DMS153 (cell line): ENCODE measurements around the gene TMPRSS2.
A peak's percentile ranks its signal among the peaks of the same experiment; 100 is the strongest.
"Not testable (repeated sequence)": the region's sequence is repeated elsewhere in the genome, so short reads cannot be mapped to it uniquely, and the experiment has no call there.

Experiments
- DNase-seq: peaks from one replicate; lab custom pipeline; 2025; lab: John Stamatoyannopoulos, UW

The TMPRSS2 gene

DNA sequence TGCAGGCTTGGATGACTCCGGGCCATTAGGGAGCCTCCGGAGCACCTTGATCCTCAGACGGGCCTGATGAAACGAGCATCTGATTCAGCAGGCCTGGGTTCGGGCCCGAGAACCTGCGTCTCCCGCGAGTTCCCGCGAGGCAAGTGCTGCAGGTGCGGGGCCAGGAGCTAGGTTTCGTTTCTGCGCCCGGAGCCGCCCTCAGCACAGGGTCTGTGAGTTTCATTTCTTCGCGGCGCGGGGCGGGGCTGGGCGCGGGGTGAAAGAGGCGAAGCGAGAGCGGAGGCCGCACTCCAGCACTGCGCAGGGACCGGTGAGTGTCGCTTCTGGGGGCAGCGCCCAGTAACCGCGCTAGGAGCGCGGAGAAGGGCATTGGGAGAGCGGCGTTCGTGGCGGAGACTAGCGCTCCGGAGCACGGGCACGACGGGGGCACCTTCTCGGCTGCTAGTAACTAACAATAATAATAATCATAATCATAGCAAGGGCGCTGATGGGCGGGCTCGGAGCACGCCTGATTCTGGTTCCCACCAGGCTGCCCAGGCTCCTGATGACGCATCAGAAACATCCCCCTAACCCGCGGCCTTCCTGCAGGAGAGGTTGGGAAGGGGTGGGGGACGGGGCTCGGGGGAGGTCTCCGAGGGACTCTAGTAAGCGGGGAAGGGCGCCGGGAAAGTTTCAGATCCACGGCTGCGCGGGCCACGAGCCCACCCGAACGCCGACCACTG is 81.8 kb downstream of the TMPRSS2 start, which contains the start of gene MX1:
Gene MX1 (plus strand): TSS at position 286 of the 722 bp plus-strand sequence. CDS start 5,832 bp downstream, outside the sequence.
- peak; percentile 36 for DNase-seq

- DNase-seq = no peak
Measured at GRCh38 chr21:41425588-41425953, 82.4 kb downstream of the TMPRSS2 start.

- DNase-seq = not testable (repeated sequence)
Measured at GRCh38 chr21:41423305-41423636, 84.7 kb downstream of the TMPRSS2 start.

GRCh38 chr21:41422546-41423304 is 85.2 kb downstream of the TMPRSS2 start:
- DNase-seq = no peak

GRCh38 chr21:41420998-41421397 is 87.0 kb downstream of the TMPRSS2 start:
- DNase-seq = not testable (repeated sequence)

- peak; percentile 60 for DNase-seq
Measured at GRCh38 chr21:41419921-41420862, 87.8 kb downstream of the TMPRSS2 start.

- DNase-seq = no peak
Measured at GRCh38 chr21:41418956-41419680, 88.8 kb downstream of the TMPRSS2 start.

GRCh38 chr21:41418393-41418792 is 89.6 kb downstream of the TMPRSS2 start:
- no peak for DNase-seq

GRCh38 chr21:41417505-41417904 is 90.5 kb downstream of the TMPRSS2 start:
- DNase-seq = not testable (repeated sequence)
